DMS53 (cell line): ENCODE data around the gene SSH2.
A peak's percentile ranks its signal among the peaks of the same experiment; 100 is the strongest.
"Not testable (repeated sequence)": the region's sequence is repeated elsewhere in the genome, so short reads cannot be mapped to it uniquely, and the experiment has no call there.

Experiments used
- DNase-seq: peaks from one replicate; lab custom pipeline; 2025; lab: John Stamatoyannopoulos, UW

SSH2 gene, protein sequence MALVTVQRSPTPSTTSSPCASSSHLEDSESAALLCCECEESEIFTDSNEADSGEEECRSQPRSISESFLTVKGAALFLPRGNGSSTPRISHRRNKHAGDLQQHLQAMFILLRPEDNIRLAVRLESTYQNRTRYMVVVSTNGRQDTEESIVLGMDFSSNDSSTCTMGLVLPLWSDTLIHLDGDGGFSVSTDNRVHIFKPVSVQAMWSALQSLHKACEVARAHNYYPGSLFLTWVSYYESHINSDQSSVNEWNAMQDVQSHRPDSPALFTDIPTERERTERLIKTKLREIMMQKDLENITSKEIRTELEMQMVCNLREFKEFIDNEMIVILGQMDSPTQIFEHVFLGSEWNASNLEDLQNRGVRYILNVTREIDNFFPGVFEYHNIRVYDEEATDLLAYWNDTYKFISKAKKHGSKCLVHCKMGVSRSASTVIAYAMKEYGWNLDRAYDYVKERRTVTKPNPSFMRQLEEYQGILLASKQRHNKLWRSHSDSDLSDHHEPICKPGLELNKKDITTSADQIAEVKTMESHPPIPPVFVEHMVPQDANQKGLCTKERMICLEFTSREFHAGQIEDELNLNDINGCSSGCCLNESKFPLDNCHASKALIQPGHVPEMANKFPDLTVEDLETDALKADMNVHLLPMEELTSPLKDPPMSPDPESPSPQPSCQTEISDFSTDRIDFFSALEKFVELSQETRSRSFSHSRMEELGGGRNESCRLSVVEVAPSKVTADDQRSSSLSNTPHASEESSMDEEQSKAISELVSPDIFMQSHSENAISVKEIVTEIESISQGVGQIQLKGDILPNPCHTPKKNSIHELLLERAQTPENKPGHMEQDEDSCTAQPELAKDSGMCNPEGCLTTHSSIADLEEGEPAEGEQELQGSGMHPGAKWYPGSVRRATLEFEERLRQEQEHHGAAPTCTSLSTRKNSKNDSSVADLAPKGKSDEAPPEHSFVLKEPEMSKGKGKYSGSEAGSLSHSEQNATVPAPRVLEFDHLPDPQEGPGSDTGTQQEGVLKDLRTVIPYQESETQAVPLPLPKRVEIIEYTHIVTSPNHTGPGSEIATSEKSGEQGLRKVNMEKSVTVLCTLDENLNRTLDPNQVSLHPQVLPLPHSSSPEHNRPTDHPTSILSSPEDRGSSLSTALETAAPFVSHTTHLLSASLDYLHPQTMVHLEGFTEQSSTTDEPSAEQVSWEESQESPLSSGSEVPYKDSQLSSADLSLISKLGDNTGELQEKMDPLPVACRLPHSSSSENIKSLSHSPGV (N-terminal part only)

DNA sequence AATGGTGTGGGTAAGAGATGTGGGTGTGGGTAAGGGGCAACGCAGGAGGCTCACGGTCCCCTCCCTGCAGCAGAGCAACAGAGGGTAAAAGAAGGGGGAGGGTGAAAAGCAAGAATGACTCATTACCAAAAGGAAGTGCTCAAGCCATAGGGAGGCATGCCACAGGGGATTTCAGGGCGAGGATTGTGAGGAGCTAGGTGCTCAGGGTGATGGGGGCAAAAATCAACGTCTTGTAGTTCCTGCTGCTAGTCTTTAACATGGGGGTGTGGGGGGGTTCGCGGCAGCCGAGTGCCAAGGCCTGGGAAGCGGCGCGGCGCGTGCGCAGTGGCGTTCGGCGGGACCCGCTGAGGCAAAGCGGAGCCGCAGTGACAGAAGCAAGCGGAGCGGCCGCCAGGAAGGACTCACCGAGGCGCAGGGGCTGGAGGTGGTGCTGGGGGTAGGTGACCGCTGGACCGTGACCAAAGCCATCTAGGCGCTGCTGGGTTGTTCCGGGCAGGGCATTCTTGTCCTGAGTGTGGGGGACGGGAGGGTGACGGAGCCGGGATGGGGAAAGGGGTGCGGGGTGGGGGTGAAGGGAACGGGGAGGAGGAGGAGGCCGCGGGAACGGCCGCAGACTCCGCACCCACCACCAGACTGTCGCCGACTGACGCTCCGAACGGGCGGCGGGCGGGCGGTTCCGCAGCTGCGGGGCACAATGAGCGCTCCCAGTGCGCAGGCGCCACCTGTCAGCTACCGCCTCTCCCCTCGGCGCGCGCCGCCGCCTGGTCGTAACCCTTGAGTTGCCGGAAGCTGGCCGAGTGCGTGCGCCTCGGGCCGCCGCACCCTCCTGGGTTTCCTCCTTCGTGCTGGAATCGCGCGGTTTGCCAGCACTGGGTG, at the start of gene SSH2:
TSS of gene SSH2 (minus strand) at position 696 of the 876 bp plus-strand sequence. CDS start at position 468, 228 bp downstream.
- peak; percentile 96 for DNase-seq

DNA sequence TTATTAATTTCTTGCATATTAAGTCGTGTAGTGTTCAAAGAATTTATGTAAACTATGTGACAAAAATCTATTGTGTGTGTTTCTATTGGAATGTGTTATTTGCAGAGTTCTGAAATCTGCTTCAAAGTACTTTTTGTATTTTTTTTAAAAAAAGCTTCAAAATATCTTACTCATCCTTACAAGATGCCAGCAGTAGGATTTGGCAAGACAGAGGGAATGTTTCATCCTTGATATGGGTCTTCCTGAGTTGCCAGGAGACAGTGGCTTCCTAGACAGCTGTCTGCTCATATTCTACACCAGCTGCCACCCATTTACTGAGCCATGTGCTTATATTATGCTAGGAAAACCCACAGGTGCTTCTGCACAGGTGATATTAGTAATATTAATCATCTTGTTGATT, 47.8 kb upstream of the SSH2 start:
- no peak for DNase-seq

DNA sequence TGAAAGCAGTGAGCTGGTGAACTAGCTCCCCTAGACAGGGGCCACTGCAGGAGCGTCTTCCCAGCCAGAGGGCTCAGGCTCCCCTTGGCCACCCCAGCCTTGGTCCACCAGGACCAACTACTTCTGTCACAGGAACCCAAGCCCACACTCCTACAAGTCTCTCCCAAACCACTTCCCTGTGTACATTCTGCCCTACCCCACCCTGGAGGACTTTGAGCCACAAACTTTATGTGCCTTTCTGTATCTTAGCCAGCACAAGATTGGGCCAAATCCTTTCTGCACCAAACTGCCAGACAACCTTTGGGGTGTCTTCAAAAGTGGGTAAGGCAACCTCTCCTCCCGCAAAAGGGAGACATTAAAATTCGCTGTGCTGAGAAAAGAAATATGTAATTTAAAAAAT, 43.0 kb upstream of the SSH2 start:
- no peak for DNase-seq

DNA sequence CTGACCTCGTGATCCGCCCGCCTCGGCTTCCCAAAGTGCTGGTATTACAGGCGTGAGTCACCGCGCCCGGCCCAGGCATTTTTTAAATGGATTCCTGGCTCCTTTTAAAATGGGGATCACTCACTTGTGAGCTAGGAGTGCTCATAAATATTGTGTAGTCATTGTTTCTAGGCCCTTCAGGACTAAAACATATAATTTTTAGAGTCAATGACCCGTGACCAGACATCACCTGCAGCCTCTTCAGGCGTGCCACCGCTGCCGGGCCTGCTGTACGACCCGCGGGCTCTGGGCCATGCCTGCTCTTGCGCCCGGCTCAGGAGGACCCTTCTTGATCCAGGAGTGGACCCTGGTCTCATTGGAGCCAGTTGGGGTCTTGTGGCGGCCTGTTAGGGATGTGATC, 42.2 kb upstream of the SSH2 start:
- peak; percentile 23 for DNase-seq

DNA sequence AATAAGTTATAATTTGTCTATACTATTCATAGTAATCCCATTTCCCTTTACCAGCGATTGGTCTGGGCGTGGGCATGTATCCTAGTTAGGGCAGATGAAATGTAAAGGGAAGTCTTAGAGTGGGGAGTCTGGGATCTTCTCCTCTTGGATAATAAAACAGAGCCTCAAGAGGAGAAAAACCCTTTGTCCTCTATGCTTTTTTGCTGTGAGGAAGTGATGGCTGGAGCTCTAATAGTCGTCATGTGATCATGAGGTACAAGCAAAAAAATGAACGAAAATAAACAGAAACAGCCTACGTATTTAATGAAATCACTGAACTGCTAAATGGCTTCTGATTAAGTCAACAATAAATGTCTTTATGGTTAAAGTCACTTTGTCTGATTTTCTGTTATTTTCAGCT, 38.2 kb upstream of the SSH2 start:
- no peak for DNase-seq

DNA sequence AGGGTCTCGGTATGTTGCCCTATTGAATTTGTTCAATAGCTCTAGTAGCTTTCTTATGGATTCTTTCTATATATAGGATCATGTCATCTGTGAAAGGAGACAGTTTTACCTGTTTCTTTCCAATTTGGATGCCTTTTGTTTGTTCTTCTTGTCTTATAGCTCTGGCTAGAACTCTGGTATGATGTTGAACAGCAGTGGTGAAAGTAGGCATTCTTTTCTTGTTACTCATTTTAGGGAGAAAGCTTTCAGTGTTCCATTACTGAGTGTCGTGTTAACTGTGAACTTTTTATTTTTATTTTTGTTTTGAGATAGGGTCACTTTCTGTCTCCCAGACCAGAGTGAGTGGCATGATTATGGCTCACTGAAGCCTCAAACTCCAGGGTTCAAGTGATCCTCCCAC, 32.6 kb upstream of the SSH2 start:
- DNase-seq = no peak

DNA sequence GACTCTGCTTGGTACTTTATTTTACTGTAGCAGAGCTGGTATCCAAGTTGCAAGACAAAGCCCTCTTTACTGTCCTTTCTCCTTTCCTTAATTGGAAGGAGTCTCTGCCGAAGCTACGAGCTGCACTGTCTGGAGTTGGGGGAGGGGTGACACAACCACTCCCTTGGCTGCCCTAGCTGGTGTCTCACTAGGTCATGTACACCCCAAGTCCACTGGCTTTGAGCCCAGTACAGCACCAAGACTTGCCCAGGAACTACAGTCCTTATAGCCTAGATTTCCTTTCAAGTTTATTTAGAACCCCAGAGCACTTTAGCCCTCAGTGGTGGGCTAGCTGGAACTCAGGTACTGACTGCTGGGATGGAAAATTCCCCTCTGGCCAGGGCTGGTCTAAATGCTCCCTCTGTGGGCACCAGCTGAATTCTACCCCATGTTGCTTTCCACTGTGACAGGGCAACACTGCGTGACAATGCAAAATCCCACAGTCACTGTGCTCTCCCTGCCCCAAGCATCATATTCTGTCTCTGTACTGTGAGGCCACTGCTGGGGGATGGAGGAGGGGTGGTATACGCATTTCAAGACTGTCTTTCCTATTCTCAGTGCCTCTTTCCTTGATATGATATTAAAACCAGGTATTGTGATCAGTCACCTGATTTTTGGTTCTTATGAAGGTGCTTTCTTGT, 29.8 kb upstream of the SSH2 start:
- no peak for DNase-seq

DNA sequence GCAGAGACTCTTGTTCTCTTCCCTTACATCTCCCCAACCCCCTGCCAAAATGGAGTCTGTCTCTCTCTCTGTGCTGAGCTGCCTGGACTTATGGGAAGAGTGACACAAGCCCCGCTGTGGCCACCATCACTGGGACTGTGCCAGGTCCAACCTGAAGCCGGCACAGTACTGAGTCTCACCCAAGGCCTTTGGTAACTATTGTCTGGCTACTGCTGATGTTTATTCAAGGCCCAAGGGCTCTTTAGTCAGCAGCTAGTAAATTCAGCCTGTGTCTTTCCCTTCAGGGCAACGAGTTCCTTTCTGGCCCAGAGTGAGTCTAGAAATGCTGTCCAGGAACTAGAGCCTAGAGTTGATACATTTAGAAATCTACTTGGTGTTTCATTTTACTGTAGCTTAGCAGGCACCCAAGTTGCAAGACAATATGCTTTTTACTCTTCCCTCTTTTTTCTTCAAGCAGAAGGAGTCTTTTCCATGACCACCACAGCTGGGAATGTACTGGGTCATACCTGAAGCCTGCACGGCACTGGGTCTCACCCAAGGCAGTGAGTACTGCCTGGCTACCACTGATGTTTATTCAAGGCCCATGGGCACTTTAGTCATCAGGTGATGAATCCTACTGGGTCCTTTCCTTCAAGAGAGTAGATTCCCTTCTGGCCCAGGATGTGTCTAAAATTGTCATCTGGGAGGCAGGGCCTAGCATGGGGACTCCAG, 29.1 kb upstream of the SSH2 start:
- no peak for DNase-seq

DNA sequence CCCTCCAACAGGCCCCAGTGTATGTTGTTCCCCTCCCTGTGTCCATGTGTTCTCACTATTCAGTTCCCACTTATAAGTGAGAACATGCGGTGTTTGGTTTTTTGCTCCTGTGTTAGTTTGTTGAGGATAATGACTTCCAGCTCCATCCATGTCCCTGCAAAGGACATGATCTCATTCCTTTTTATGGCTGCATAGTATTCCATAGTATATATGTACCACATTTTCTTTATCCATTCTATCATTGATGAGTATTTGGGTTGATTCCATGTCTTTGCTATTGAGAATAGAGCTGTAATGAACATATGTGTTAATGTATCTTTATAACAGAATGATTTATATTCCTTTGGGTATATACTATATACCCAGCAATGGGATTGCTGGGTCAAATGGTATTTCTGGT, 27.5 kb upstream of the SSH2 start:
- not testable (repeated sequence) for DNase-seq

DNA sequence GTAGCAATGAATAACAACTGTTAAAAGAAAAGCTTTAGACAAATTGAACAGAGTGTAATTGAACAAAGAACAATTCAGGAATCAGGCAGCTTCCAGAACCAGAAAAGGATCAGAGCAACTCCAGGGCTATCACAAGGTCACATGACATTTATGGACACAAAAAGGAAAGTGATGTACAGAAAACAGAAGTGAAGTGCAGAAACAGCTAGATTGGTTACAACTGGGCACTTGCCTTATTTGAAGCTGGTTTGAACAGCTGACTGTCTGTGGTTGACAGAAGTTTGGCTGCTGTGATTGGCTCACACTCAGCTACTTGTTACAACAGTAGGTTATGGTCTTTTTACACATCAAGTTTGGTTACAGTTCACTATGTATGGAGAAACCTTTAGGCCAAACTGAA, 26.2 kb upstream of the SSH2 start:
- DNase-seq = no peak

DNA sequence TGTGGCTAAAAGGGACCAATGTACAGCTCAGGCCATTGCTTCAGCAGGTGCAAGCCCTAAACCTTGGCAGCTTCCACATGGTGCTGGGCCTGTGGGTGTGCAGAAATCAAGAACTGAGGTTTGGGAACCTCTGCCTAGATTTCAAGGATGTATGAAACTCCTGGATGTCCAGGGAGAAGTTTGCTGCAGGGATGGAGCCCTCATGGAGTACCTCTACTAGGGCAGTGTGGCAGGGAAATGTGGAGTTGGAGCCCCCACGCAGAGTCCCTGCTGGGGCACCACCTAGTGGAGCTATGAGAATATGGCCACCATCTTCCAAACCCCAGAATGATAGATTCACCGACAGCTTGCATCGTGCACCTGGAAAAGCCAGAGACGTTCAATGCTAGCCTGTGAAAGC, 24.4 kb upstream of the SSH2 start:
- peak; percentile 11 for DNase-seq

DNA sequence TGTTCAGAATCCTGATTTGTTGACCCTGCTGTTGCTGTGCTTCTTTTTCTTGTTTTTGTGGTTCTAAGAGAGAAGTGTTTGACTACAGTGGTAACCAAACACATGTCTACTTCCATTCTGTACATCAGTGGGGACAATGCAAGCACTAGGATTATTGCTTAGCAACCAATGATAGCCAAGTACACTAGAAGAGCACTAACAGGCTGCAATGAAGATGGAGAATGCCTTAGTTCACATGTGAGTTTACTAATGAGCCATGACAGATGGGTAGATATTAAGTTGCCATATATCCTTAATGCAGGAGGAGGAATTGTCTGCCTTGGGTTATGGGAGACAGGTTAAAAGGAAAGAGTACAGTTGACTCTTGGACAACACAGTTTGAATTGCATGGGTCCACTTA, 19.7 kb upstream of the SSH2 start:
- DNase-seq = peak; percentile 71

DNA sequence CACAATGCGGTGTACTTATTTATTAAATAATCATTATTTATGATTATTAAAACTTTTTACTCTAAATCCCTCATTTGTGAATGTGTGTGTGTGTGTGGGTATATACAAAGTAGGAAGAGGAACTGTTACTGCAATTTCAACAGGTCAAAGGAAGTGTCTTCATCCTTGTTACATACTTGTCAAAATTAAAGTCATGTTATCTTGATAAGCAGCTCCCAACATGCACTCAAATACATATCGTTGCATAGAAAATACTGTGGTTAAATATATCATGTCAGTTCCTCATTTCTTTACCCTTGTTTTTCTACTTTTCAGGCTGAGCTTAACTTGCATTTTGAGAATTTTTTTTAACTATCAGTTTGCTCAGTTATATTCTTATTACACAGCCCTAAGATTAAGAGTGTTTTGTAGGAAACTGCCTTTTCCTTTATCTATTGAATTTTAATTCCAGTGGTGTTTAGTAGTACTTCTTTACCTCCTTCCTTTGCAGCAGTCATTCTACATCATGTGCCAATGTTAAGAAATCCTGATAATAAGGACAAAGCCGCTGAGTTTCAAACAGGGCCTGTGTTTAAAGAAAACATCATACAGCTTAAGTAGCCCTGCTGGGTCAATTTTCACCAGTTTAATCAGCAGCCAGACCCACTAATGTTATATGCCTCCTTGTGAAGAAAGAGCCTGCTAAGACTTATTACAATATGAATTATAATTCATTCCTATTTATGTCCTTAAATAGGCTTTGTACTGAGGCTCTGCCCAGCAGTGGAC, 18.6 kb upstream of the SSH2 start:
- DNase-seq = no peak

DNA sequence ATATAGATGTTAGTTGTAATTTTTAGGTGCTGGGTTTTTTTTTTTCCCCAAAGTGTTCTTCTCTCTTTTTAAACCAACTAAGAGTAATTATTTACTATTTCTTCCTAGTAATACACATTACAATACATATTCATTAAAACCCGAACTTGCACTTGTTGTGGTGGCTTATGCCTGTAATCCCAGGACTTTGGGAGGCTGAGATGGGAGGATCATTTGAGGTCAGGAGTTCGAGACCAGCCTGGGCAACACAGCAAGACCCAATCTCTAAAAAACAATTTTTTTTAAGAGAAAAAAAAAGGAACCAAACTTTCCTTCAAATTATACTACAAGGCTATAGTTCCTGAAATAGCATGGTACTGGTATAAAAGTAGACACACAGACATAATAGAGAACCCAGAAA, 15.3 kb upstream of the SSH2 start:
- no peak for DNase-seq

DNA sequence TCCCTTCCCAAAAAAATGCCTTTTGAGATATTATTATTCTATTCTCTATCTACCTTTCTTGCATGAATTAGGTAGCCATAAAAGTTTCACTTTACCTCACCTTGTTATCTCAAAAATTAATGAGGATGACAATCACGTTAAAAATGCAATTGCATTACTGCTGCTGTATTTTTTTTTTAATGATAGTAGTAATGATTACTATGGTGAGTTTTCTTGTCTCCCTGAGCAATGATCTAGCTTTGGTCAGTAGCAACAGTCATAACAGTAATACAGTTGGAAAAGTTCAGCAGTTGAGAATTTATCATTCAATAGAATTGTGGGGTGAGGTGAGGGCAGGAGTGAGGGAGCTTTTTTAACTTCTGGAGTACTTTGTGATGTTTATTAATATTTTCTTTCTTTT, 11.3 kb upstream of the SSH2 start, which contains the start of gene EFCAB5:
TSS of gene EFCAB5 (plus strand) at position 301 of the 400 bp plus-strand sequence. CDS start 163 bp downstream, outside the sequence.
- no peak for DNase-seq

DNA sequence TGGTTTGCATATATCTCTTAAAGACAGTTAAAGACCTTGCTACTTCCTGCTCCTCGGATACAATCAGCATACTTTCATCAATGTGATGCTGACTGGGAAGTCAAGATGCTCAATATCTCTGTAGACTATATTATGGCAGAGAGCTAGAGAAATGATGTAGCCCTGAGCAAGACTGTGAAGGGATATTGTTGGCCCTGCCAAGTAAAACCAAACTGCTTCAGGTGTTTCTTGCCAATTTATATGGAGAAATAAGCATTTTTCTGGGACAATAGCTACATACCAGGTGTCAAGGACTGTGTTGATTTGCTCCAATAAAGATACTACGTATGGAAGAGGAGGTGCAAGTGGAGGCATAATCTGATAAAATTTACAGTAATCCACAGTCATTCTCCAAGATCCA, 6.7 kb upstream of the SSH2 start:
- no peak for DNase-seq

DNA sequence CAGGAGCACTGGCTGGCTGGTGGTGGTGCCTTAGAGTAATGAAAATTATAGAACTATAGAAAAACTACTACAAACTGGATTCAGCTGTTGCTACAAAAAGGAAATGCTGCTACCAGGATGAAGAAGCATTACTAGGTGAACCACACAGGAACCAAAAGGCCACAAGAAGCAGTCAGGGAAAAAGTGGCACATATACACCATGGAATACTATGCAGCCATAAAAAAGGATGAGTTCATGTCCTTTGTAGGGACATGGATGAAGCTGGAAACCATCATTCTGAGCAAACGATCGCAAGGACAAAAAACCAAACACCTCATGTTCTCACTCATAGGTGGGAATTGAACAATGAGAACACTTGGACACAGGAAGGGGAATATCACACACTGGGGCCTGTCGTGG, 5.9 kb upstream of the SSH2 start:
- not testable (repeated sequence) for DNase-seq

DNA sequence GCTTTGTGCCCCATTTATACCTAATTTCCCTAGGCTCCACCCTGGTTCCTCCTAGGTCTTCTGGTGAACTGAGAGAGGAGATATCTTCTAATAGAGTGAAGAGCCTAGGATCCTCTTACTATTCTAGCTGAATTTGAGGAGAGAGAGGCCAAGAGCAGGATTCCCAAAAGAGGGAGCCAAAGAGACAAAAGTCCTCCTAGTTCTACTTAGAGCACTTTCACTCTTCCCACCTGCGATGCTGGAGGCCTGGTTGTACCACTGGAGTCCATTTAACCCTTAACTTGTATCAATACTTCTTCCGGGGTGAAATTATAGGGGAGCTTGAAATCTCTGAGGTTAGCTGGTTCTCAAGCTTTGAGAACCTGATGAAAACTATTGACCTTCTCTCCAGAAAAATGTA, 3.4 kb upstream of the SSH2 start:
- DNase-seq = peak; percentile 34

DNA sequence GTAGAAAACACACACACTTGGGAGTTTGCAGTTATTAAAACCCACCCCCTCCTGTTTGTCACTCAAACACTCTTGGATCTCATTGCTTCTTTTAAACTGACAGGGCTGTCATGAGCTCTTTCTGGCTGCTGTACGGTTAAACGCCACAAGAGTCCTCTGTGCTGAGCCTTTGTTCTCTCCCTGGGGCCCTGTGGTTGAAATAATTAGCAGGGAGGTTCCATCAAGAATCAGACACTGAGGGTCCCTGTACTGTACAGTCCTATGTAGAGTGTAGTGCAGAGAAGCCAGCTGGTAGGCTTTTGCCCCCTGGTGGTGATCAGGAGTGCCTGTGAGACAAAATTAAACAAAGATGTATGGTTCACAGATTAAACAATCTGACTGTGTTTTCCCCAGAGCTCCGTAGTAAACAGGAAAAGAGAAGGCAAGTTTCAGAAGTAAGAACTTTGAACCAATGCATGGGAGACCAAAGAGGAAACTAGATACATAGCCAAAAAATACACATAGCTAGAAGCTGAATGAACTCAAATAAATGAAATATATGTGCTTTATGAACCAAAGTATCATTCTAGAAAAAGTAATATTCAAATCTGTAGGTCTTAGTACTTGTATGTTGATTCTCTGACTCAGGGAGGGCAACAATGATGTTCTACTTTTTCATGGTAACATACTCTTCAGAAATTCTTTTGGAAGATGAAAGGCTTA, 1.4 kb upstream of the SSH2 start:
- DNase-seq = peak; percentile 89
